Uterus (tissue), 4 donors: ENCODE measurements around the gene KRTAP5-11. TPM values are rescaled to one million over a fixed set of nuclear protein-coding genes. Genes with fewer than 3 reads are reported as not detected.

Source experiments
- DNase-seq, 2 donors: peaks; one replicate each; pipeline ENCODE4 v3.0.0-alpha.2; 2019 to 2020
- H3K27ac ChIP-seq, 2 donors: fragments of 200-600 bp; sonication (generic); 1 replicate in 1 of 2; 2 replicates in 1 of 2; pipeline ENCODE4 v1.5.1; 2016 to 2018
- H3K27me3 ChIP-seq, 2 donors: fragments of 200-600 bp; sonication (generic); one replicate each; pipeline ENCODE4 v1.5.1; 2018 to 2019; ENCODE audit warnings: control low read depth in 1 of 2
- H3K36me3 ChIP-seq, 2 donors: fragments of 200-600 bp; sonication (generic); one replicate each; pipeline ENCODE4 v1.5.1; 2019; ENCODE audit warnings: control low read depth in 1 of 2
- H3K4me1 ChIP-seq, 2 donors: fragments of 200-600 bp; sonication (generic); one replicate each; pipeline ENCODE4 v1.5.1; 2018 to 2019; ENCODE audit warnings: control low read depth in 1 of 2
- H3K4me3 ChIP-seq, 2 donors: fragments of 200-600 bp; sonication (generic); 1 replicate in 1 of 2; 2 replicates in 1 of 2; pipeline ENCODE4 v1.5.1; 2018 to 2019; ENCODE audit warnings: mild to moderate bottlenecking in 1 of 2
- H3K9me3 ChIP-seq, 2 donors: fragments of 200-600 bp; sonication (generic); one replicate each; pipeline ENCODE4 v1.5.1; 2019; ENCODE audit warnings: control low read depth in 1 of 2
- CTCF ChIP-seq, 4 experiments: fragments of 200-600 bp in 2 of 4; fragments of 450-650 bp in 2 of 4; sonication (generic) in 2 of 4; IDR thresholded peaks; one replicate each; pipeline ENCODE4 v1.5.1; 2016 to 2019; ENCODE audit warnings: antibody characterized with exemption in 4 of 4, mild to moderate bottlenecking in 2 of 4, moderate library complexity in 1 of 4
- POLR2A ChIP-seq, 2 donors: fragments of 450-650 bp; IDR thresholded peaks; one replicate each; pipeline ENCODE4 v1.6.1; 2016; ENCODE audit warnings: antibody characterized with exemption in 2 of 2, mild to moderate bottlenecking in 1 of 2, moderate library complexity in 1 of 2
- intact Hi-C: fragments of 100-400 bp; cut with DNase I; formaldehyde crosslinking; loops from one replicate; pipeline ENCODE4 v1.15.1; 2023; ENCODE audit warnings: low total_unique reads
- total RNA-seq, 4 donors: library from RNA; depleted of rRNA in 3 of 4; stranded (reverse); fragments of >200 nt in 3 of 4; gene quantifications; one replicate each; pipeline versions ENCODE4 v1.1.0 to v1.2.4, GENCODE V29; 2014 to 2023
- donor health status: DM: yes; HTN: yes; CAD: no.

The KRTAP5-11 gene
- total RNA-seq, 4 donors from 2014 or later: not detected

GRCh38 chr11:71551711-71552110 is 31.0 kb downstream of the KRTAP5-11 start:
- no peak for TF ChIP-seq CTCF (IDR thresholded peaks at IDR 0.05)
- TF ChIP-seq POLR2A (IDR thresholded peaks at IDR 0.05): no peak
- Histone ChIP-seq H3K4me3 (no peak overlapping the region), H3K27me3 (no peaks in the 10 kb centered on the region), H3K4me1 (no peaks in the 10 kb centered on the region), H3K27ac (no peak overlapping the region), H3K36me3 (no peaks in the 10 kb centered on the region), H3K9me3 (no peaks in the 10 kb centered on the region)
- intact Hi-C loops: no loop called here
- no peak for DNase-seq

- Histone ChIP-seq H3K36me3 (no peaks in the 10 kb centered on the region), H3K27me3 (no peaks in the 10 kb centered on the region), H3K9me3 (no peaks in the 10 kb centered on the region), H3K27ac (no peak overlapping the region), H3K4me1 (no peaks in the 10 kb centered on the region), H3K4me3 (no peak overlapping the region)
- TF ChIP-seq POLR2A (IDR thresholded peaks at IDR 0.05) (no peak), CTCF (IDR thresholded peaks at IDR 0.05) (no peak)
- intact Hi-C loops: no loop called here
- no peak for DNase-seq
Measured at GRCh38 chr11:71548716-71549151, 33.9 kb downstream of the KRTAP5-11 start.

- H3K4me1 ChIP-seq: no peaks in the 10 kb centered on the region
- DNase-seq: no peak
- TF ChIP-seq POLR2A (IDR thresholded peaks at IDR 0.05) (no peak), CTCF (IDR thresholded peaks at IDR 0.05) (no peak)
- H3K4me3 ChIP-seq: no peak within 1 kb of the TSS
- no peaks in the 10 kb centered on the region for H3K27me3 ChIP-seq
- no peaks in the 10 kb centered on the region for H3K9me3 ChIP-seq
- no peaks in the 10 kb centered on the region for H3K36me3 ChIP-seq
- intact Hi-C loops: no loop called here
- no peak within 1 kb of the TSS for H3K27ac ChIP-seq
Measured at GRCh38 chr11:71548120-71548519, 34.6 kb downstream of the KRTAP5-11 start, which contains the start of gene KRTAP5-9. Gene KRTAP5-9, plus strand, starts transcription at chr11:71548420. Its CDS starts 238 bp downstream, at chr11:71548658.

- Histone ChIP-seq H3K4me3 (no peak overlapping the region), H3K27ac (no peak overlapping the region), H3K36me3 (no peaks in the 10 kb centered on the region), H3K27me3 (no peaks in the 10 kb centered on the region), H3K4me1 (no peaks in the 10 kb centered on the region), H3K9me3 (no peaks in the 10 kb centered on the region)
- DNase-seq: no peak
- TF ChIP-seq CTCF (IDR thresholded peaks at IDR 0.05) (no peak), POLR2A (IDR thresholded peaks at IDR 0.05) (no peak)
- intact Hi-C loops: no loop called here
Measured at GRCh38 chr11:71545405-71545966, 37.2 kb downstream of the KRTAP5-11 start.

GRCh38 chr11:71544525-71545214 is 38.0 kb downstream of the KRTAP5-11 start:
- H3K27ac ChIP-seq: no peak overlapping the region
- H3K4me3 ChIP-seq: no peak overlapping the region
- H3K27me3 ChIP-seq: no peaks in the 10 kb centered on the region
- no peaks in the 10 kb centered on the region for H3K9me3 ChIP-seq
- TF ChIP-seq CTCF (IDR thresholded peaks at IDR 0.05): no peak
- TF ChIP-seq POLR2A (IDR thresholded peaks at IDR 0.05): no peak
- no peaks in the 10 kb centered on the region for H3K4me1 ChIP-seq
- no peaks in the 10 kb centered on the region for H3K36me3 ChIP-seq
- DNase-seq: no peak
- intact Hi-C loops: no loop called here
